GM12873 (cell line): ENCODE data around the gene TRERF1.

ENCODE experiments used
- CTCF ChIP-seq: IDR thresholded peaks from 2 replicates; pipeline ENCODE4 v1.5.1; 2012; ENCODE audit warnings: low read depth, mild to moderate bottlenecking, moderate library complexity, low read length, control low read depth; ENCODE audit not compliant: insufficient read depth; ENCODE audit errors: missing control alignments

TRERF1 gene

GRCh38 chr6:42440027-42440426, 11.7 kb downstream of the TRERF1 start:
- no peak for TF ChIP-seq CTCF

GRCh38 chr6:42436825-42437224, 14.9 kb downstream of the TRERF1 start:
- TF ChIP-seq CTCF, result no peak

GRCh38 chr6:42434237-42434636, 17.5 kb downstream of the TRERF1 start:
- TF ChIP-seq CTCF, result no peak

- TF ChIP-seq CTCF, result no peak
Measured at GRCh38 chr6:42433409-42433808, 18.3 kb downstream of the TRERF1 start.

GRCh38 chr6:42431877-42432276, 19.8 kb downstream of the TRERF1 start:
- TF ChIP-seq CTCF, result no peak

DNA sequence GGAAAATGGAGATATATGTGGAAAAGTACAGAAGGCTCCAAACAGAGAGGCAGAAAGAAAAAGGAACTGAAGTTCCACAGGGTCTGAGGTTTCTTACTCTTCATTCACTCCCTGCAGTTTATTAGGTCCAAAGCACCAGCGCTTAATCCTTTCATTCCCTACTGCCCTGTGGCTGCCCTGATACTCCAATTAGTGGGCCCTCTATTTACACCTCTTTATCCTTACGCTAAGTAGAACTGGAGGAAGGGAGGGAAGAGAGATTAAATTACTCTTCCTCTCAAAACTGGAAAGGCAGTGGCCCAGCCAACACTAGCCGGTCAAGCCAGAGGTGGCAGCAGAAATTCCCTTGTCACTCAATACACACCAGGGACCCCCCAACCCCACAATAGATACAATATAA, 20.4 kb downstream of the TRERF1 start:
- TF ChIP-seq CTCF, result no peak

- TF ChIP-seq CTCF, result no peak
Measured at GRCh38 chr6:42429836-42430235, 21.9 kb downstream of the TRERF1 start.

- TF ChIP-seq CTCF, result no peak
Measured at GRCh38 chr6:42429042-42429585, 22.6 kb downstream of the TRERF1 start.
